ENCODE measurements around the gene PXDC1. TPM values are rescaled to one million over a fixed set of nuclear protein-coding genes. Genes with fewer than 3 reads are reported as not detected.

PXDC1 gene
- total and polyA plus RNA-seq, 2 experiments from 2014 or later: 1.2 to 1.8 TPM

DNA sequence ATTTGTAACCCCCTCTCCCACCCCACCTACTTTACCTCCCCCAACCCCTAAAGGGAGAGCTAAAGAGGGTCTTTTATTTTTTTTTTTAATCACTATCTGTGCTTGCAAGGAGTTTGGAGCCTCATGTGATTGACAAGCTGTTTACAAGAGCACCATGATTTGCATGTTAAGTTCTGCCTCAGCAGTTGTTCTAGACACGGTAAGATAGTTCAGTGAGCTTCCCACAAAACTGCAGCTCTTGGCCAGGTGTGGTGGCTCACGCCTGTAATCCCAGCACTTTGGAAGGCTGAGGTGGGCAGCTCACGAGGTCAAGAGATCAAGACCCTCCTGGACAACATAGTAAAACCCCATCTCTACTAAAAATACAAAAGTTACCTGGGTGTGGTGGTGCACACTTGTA lies 5.0 kb upstream of the PXDC1 start:
- no peak for DNase-seq (ENCODE audit: low spot score)
- H3F3A ChIP-seq (replicated peaks; ENCODE audit: low read depth): no peaks in the 10 kb centered on the region
- TF ChIP-seq CTCF (conservative IDR thresholded peaks at IDR 0.05; ENCODE audit: low read depth in 2 of 2) (no peak), EZH2phosphoT487 (IDR thresholded peaks at IDR 0.05; ENCODE audit: unreplicated experiment) (no peak), POLR2AphosphoS5 (IDR thresholded peaks at IDR 0.05; ENCODE audit: low read depth) (no peak), ZNF114 (CRISPR knock-in tag; IDR thresholded peaks at IDR 0.05) (no peak), STAT1 (IDR thresholded peaks at IDR 0.05; ENCODE audit: unreplicated experiment) (no peak), EZH2 (IDR thresholded peaks at IDR 0.05; ENCODE audit: low read depth, unreplicated experiment) (no peak)
- TF ChIP-seq, protein P1, sequence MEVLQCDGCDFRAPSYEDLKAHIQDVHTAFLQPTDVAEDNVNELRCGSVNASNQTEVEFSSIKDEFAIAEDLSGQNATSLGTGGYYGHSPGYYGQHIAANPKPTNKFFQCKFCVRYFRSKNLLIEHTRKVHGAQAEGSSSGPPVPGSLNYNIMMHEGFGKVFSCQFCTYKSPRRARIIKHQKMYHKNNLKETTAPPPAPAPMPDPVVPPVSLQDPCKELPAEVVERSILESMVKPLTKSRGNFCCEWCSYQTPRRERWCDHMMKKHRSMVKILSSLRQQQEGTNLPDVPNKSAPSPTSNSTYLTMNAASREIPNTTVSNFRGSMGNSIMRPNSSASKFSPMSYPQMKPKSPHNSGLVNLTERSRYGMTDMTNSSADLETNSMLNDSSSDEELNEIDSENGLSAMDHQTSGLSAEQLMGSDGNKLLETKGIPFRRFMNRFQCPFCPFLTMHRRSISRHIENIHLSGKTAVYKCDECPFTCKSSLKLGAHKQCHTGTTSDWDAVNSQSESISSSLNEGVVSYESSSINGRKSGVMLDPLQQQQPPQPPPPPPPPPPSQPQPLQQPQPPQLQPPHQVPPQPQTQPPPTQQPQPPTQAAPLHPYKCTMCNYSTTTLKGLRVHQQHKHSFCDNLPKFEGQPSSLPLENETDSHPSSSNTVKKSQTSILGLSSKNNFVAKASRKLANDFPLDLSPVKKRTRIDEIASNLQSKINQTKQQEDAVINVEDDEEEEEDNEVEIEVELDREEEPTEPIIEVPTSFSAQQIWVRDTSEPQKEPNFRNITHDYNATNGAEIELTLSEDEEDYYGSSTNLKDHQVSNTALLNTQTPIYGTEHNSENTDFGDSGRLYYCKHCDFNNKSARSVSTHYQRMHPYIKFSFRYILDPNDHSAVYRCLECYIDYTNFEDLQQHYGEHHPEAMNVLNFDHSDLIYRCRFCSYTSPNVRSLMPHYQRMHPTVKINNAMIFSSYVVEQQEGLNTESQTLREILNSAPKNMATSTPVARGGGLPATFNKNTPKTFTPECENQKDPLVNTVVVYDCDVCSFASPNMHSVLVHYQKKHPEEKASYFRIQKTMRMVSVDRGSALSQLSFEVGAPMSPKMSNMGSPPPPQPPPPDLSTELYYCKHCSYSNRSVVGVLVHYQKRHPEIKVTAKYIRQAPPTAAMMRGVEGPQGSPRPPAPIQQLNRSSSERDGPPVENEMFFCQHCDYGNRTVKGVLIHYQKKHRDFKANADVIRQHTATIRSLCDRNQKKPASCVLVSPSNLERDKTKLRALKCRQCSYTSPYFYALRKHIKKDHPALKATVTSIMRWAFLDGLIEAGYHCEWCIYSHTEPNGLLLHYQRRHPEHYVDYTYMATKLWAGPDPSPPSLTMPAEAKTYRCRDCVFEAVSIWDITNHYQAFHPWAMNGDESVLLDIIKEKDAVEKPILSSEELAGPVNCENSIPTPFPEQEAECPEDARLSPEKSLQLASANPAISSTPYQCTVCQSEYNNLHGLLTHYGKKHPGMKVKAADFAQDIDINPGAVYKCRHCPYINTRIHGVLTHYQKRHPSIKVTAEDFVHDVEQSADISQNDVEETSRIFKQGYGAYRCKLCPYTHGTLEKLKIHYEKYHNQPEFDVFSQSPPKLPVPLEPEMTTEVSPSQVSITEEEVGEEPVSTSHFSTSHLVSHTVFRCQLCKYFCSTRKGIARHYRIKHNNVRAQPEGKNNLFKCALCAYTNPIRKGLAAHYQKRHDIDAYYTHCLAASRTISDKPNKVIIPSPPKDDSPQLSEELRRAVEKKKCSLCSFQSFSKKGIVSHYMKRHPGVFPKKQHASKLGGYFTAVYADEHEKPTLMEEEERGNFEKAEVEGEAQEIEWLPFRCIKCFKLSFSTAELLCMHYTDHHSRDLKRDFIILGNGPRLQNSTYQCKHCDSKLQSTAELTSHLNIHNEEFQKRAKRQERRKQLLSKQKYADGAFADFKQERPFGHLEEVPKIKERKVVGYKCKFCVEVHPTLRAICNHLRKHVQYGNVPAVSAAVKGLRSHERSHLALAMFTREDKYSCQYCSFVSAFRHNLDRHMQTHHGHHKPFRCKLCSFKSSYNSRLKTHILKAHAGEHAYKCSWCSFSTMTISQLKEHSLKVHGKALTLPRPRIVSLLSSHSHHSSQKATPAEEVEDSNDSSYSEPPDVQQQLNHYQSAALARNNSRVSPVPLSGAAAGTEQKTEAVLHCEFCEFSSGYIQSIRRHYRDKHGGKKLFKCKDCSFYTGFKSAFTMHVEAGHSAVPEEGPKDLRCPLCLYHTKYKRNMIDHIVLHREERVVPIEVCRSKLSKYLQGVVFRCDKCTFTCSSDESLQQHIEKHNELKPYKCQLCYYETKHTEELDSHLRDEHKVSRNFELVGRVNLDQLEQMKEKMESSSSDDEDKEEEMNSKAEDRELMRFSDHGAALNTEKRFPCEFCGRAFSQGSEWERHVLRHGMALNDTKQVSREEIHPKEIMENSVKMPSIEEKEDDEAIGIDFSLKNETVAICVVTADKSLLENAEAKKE (CRISPR knock-in tag; IDR thresholded peaks at IDR 0.05): no peak
- TF ChIP-seq, protein P2, sequence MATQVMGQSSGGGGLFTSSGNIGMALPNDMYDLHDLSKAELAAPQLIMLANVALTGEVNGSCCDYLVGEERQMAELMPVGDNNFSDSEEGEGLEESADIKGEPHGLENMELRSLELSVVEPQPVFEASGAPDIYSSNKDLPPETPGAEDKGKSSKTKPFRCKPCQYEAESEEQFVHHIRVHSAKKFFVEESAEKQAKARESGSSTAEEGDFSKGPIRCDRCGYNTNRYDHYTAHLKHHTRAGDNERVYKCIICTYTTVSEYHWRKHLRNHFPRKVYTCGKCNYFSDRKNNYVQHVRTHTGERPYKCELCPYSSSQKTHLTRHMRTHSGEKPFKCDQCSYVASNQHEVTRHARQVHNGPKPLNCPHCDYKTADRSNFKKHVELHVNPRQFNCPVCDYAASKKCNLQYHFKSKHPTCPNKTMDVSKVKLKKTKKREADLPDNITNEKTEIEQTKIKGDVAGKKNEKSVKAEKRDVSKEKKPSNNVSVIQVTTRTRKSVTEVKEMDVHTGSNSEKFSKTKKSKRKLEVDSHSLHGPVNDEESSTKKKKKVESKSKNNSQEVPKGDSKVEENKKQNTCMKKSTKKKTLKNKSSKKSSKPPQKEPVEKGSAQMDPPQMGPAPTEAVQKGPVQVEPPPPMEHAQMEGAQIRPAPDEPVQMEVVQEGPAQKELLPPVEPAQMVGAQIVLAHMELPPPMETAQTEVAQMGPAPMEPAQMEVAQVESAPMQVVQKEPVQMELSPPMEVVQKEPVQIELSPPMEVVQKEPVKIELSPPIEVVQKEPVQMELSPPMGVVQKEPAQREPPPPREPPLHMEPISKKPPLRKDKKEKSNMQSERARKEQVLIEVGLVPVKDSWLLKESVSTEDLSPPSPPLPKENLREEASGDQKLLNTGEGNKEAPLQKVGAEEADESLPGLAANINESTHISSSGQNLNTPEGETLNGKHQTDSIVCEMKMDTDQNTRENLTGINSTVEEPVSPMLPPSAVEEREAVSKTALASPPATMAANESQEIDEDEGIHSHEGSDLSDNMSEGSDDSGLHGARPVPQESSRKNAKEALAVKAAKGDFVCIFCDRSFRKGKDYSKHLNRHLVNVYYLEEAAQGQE (IDR thresholded peaks at IDR 0.05; ENCODE audit: unreplicated experiment): no peak
- Mint-ChIP-seq H3K4me3 (peak overlapping the region; percentile 55; the same call in 1 of the 3 replicates), H3K27ac (no peak overlapping the region), H3K9me3 (no peaks in the 10 kb centered on the region), H3K27me3 (ENCODE audit: insufficient read depth, low read depth, poor library complexity) (peaks cover 38% of the 10 kb centered on the region), H3K4me1 (peaks cover 29% of the 10 kb centered on the region), H3K36me3 (ENCODE audit: low read depth) (no peaks in the 10 kb centered on the region)
- no peak overlapping the region for H3K27ac ChIP-seq (ENCODE audit: low read depth)
- H4K20me1 ChIP-seq (replicated peaks; ENCODE audit: insufficient read depth): no peaks in the 10 kb centered on the region
- ATAC-seq: no peak
- no peaks in the 10 kb centered on the region for H3K9me2 ChIP-seq (ENCODE audit: insufficient read depth)
- H3K4me2 ChIP-seq: peak overlapping the region; percentile 4
- peaks cover 12% of the 10 kb centered on the region for H3K4me1 ChIP-seq (ENCODE audit: insufficient read depth)
- H2AFZ ChIP-seq: no peak overlapping the region
- H3K4me3 ChIP-seq: no peak overlapping the region
- H3K79me2 ChIP-seq (replicated peaks; ENCODE audit: insufficient read depth): no peaks in the 10 kb centered on the region
- H3K36me3 ChIP-seq (ENCODE audit: insufficient read depth): no peaks in the 10 kb centered on the region
- peaks cover 41% of the 10 kb centered on the region for H3K27me3 ChIP-seq (ENCODE audit: insufficient read depth)
